GM12878 (cell line): ENCODE data around the gene SNCAIP.

Experiments
- ATF7 ChIP-seq: fragments of 450-650 bp; IDR thresholded peaks from 2 replicates; pipeline ENCODE4 v1.6.1; 2016; ENCODE audit warnings: low read depth, mild to moderate bottlenecking
- BCLAF1 ChIP-seq: fragments of 450-650 bp; IDR thresholded peaks from 2 replicates; pipeline ENCODE4 v1.6.1; 2017; ENCODE audit warnings: antibody characterized with exemption, mild to moderate bottlenecking, moderate library complexity
- BRCA1 ChIP-seq: IDR thresholded peaks from 2 replicates; pipeline ENCODE4 v1.6.1; 2011; ENCODE audit warnings: low read depth, low read length, improper control_type of control experiment
- CTCF ChIP-seq, 3 experiments: IDR thresholded peaks in 2 of 3; conservative IDR thresholded peaks in 1 of 3; 2 replicates each; pipeline ENCODE4 v1.5.1; 2011; ENCODE audit warnings: low read depth in 3 of 3, low read length in 3 of 3, mild to moderate bottlenecking in 3 of 3, control low read depth in 2 of 3, moderate library complexity in 2 of 3, inconsistent platforms in 1 of 3, mixed read lengths in 1 of 3; ENCODE audit not compliant: control insufficient read depth in 2 of 3, insufficient read depth in 1 of 3; ENCODE audit errors: extremely low read depth in 1 of 3
- EGR1 ChIP-seq, 2 experiments: IDR thresholded peaks; 1 replicate in 1 of 2; 2 replicates in 1 of 2; pipeline ENCODE4 v1.6.1; 2011 to 2012; ENCODE audit warnings: low read depth in 2 of 2, low read length in 2 of 2, borderline replicate concordance in 1 of 2, mild to moderate bottlenecking in 1 of 2, moderate library complexity in 1 of 2
- FOS ChIP-seq: IDR thresholded peaks from 3 replicates; pipeline ENCODE4 v1.6.1; 2011; ENCODE audit warnings: borderline replicate concordance; ENCODE audit not compliant: insufficient read length; ENCODE audit errors: extremely low read depth
- IKZF1 ChIP-seq: fragments of 450-650 bp; conservative IDR thresholded peaks from 2 replicates; pipeline ENCODE4 v1.6.1; 2017; ENCODE audit warnings: antibody characterized with exemption, mild to moderate bottlenecking
- POLR2A ChIP-seq: IDR thresholded peaks from 2 replicates; pipeline ENCODE4 v1.6.1; 2011; ENCODE audit warnings: low read depth, mild to moderate bottlenecking, low read length
- POLR2AphosphoS5 ChIP-seq: IDR thresholded peaks from 2 replicates; pipeline ENCODE4 v1.6.1; 2011; ENCODE audit warnings: mild to moderate bottlenecking, low read length, inconsistent platforms
- SIN3A ChIP-seq: IDR thresholded peaks from 2 replicates; pipeline ENCODE4 v1.6.1; 2012; ENCODE audit warnings: low read depth, low read length, improper control_type of control experiment
- SP1 ChIP-seq: IDR thresholded peaks from one replicate; pipeline ENCODE4 v1.6.1; 2011; ENCODE audit warnings: low read depth, low read length

- TF ChIP-seq FOS (no peak), BCLAF1 (no peak), SP1 (no peak), POLR2AphosphoS5 (no peak), ATF7 (no peak), BRCA1 (no peak), CTCF (IDR thresholded peaks at IDR 0.05 in 2 of 3, conservative IDR thresholded peaks at IDR 0.05 in 1 of 3; ENCODE audit: control insufficient read depth in 2 of 3, extremely low read depth in 1 of 3, insufficient read depth in 1 of 3, low read depth in 3 of 3, low read length in 3 of 3) (no peak), POLR2A (no peak), SIN3A (no peak), IKZF1 (no peak), EGR1 (IDR thresholded peaks at IDR 0.05; ENCODE audit: borderline replicate concordance in 1 of 2, low read depth in 2 of 2, low read length in 2 of 2) (no peak)
Measured at GRCh38 chr5:122385808-122386207, 73.8 kb downstream of the SNCAIP start.
